Mesenchymal stem cell (in vitro differentiated cells and primary cell): Measurements from ENCODE around the gene HS3ST3B1.

Experiments used
- DNase-seq: peaks from one replicate; pipeline ENCODE4 v3.0.0-alpha.2; 2013
- H2AFZ ChIP-seq: one replicate; pipeline ENCODE4 v1.6.1; 2013; ENCODE audit warnings: low read depth, mild to moderate bottlenecking, control low read depth, inconsistent platforms, low read length, moderate library complexity
- H2AK5ac ChIP-seq: 2 replicates; pipeline ENCODE4 v1.6.1; 2013; ENCODE audit warnings: low read length, moderate library complexity, mild to moderate bottlenecking, inconsistent platforms; ENCODE audit not compliant: severe bottlenecking
- H2BK120ac ChIP-seq: one replicate; pipeline ENCODE4 v1.6.1; 2013; ENCODE audit warnings: low read depth, mild to moderate bottlenecking, inconsistent platforms, low read length, moderate library complexity
- H2BK12ac ChIP-seq, 2 experiments: one replicate each; pipeline ENCODE4 v1.6.1; 2013; ENCODE audit warnings: inconsistent platforms in 2 of 2, low read length in 2 of 2, mild to moderate bottlenecking in 2 of 2, moderate library complexity in 2 of 2, control low read depth in 1 of 2
- H2BK15ac ChIP-seq: one replicate; pipeline ENCODE4 v1.6.1; 2013; ENCODE audit warnings: mild to moderate bottlenecking, low read depth, inconsistent platforms; ENCODE audit not compliant: poor library complexity, severe bottlenecking
- H2BK5ac ChIP-seq: 2 replicates; pipeline ENCODE4 v1.6.1; 2013; ENCODE audit warnings: low read depth, mild to moderate bottlenecking, low read length, control low read depth, inconsistent platforms; ENCODE audit not compliant: poor library complexity, severe bottlenecking
- H3K14ac ChIP-seq, 2 experiments: one replicate each; pipeline ENCODE4 v1.6.1; 2013; ENCODE audit warnings: inconsistent platforms in 2 of 2, low read length in 2 of 2, control low read depth in 1 of 2, mild to moderate bottlenecking in 1 of 2, moderate library complexity in 1 of 2
- H3K18ac ChIP-seq, 2 experiments: one replicate each; pipeline ENCODE4 v1.6.1; 2013; ENCODE audit warnings: inconsistent platforms in 2 of 2, low read length in 2 of 2, control low read depth in 1 of 2, low read depth in 1 of 2, mild to moderate bottlenecking in 1 of 2
- H3K23ac ChIP-seq, 2 experiments: one replicate each; pipeline ENCODE4 v1.6.1; 2013; ENCODE audit warnings: inconsistent platforms in 2 of 2, low read length in 2 of 2, mild to moderate bottlenecking in 2 of 2, moderate library complexity in 2 of 2, control low read depth in 1 of 2
- H3K27ac ChIP-seq: 2 replicates; pipeline ENCODE4 v1.5.1; 2013; ENCODE audit warnings: mild to moderate bottlenecking, moderate library complexity, low read length, control low read depth, inconsistent platforms; ENCODE audit not compliant: poor library complexity, severe bottlenecking
- H3K27me3 ChIP-seq, 2 experiments: 2 replicates each; pipeline versions ENCODE4 v1.6.1 to v1.7.0; 2013; ENCODE audit warnings: low read length in 2 of 2, mild to moderate bottlenecking in 2 of 2, moderate library complexity in 2 of 2, control low read depth in 1 of 2, inconsistent platforms in 1 of 2; ENCODE audit not compliant: control insufficient read depth in 1 of 2, insufficient read depth in 1 of 2
- H3K36me3 ChIP-seq, 2 experiments: 2 replicates each; pipeline versions ENCODE4 v1.6.1 to v1.7.0; 2013; ENCODE audit warnings: low read length in 2 of 2, control low read depth in 1 of 2, inconsistent platforms in 1 of 2, low read depth in 1 of 2, mild to moderate bottlenecking in 1 of 2; ENCODE audit not compliant: insufficient read depth in 2 of 2, control insufficient read depth in 1 of 2
- H3K4ac ChIP-seq, 2 experiments: one replicate each; pipeline ENCODE4 v1.6.1; 2013; ENCODE audit warnings: inconsistent platforms in 2 of 2, low read length in 2 of 2, mild to moderate bottlenecking in 2 of 2, moderate library complexity in 2 of 2, control low read depth in 1 of 2, low read depth in 1 of 2
- H3K4me1 ChIP-seq: 2 replicates; pipeline ENCODE4 v1.6.1; 2013; ENCODE audit warnings: low read depth, low read length, control low read depth; ENCODE audit not compliant: control insufficient read depth, insufficient read depth
- H3K4me2 ChIP-seq: 2 replicates; pipeline ENCODE4 v1.6.1; 2013; ENCODE audit warnings: low read length, mild to moderate bottlenecking, inconsistent platforms; ENCODE audit not compliant: poor library complexity, severe bottlenecking
- H3K4me3 ChIP-seq, 2 experiments: 2 replicates each; pipeline versions ENCODE4 v1.5.1 to v1.7.0; 2013; ENCODE audit warnings: low read length in 2 of 2, mild to moderate bottlenecking in 2 of 2, control low read depth in 1 of 2, low read depth in 1 of 2; ENCODE audit not compliant: insufficient read depth in 1 of 2
- H3K79me1 ChIP-seq: replicated peaks from 2 replicates; pipeline ENCODE4 v1.6.1; 2013; ENCODE audit warnings: mild to moderate bottlenecking, control low read depth, low read length, inconsistent platforms; ENCODE audit not compliant: poor library complexity, severe bottlenecking
- H3K9ac ChIP-seq: 2 replicates; pipeline ENCODE4 v1.7.0; 2013; ENCODE audit warnings: mild to moderate bottlenecking, low read length, moderate library complexity
- H3K9me3 ChIP-seq: 2 replicates; pipeline ENCODE4 v1.7.0; 2013; ENCODE audit warnings: mild to moderate bottlenecking, low read length; ENCODE audit not compliant: control insufficient read depth
- H4K8ac ChIP-seq: one replicate; pipeline ENCODE4 v1.6.1; 2013; ENCODE audit warnings: inconsistent platforms, mild to moderate bottlenecking, low read length, moderate library complexity
- H4K91ac ChIP-seq: one replicate; pipeline ENCODE4 v1.6.1; 2013; ENCODE audit warnings: mild to moderate bottlenecking, low read length, inconsistent platforms
- WGBS: methylation state at CpG from one replicate; pipeline ENCODE4 v1.1.7; 2013; ENCODE audit warnings: mixed read lengths; 5-methylcytosine and 5-hydroxymethylcytosine counted together

The HS3ST3B1 gene

DNA sequence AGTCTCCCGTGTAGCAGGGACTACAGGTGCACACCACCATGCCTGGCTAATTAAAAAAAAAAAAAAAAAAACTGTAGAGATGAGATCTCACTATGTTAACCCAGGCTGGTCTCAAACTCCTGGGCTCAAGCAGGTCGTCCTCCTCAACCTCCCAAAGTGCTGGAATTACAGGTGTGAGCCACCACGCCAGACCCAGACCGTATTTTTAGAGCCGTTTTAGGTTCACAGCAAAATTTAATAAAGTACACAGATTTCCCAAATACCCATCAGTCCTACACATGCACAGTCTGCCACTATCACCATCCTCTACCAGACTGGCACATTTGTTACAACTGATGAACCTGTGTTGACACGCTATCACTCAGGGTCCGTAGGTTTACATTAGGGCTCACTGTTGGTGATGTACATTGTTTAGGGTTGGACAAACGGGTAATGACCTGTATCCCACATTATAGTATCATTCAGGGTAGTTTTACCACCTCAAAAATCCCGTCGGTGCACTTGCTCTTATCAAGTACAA is 10.4 kb downstream of the HS3ST3B1 start:
- Histone ChIP-seq H2BK15ac (no peak overlapping the region), H2BK12ac (no peak overlapping the region), H4K91ac (no peak overlapping the region), H3K79me1 (peaks cover 2% of the 10 kb centered on the region), H3K4me1 (peaks cover 13% of the 10 kb centered on the region), H3K23ac (no peak overlapping the region), H3K9ac (no peak overlapping the region), H2BK5ac (no peak overlapping the region), H3K18ac (no peak overlapping the region), H3K14ac (no peak overlapping the region), H3K4ac (no peak overlapping the region), H3K36me3 (peaks cover 0 to 31% of the 10 kb centered on the region in 2 experiments), H3K4me3 (no peak overlapping the region), H3K27me3 (no peaks in the 10 kb centered on the region), H2BK120ac (no peak overlapping the region), H3K4me2 (no peak overlapping the region), H3K27ac (no peak overlapping the region), H2AFZ (no peak overlapping the region), H3K9me3 (no peaks in the 10 kb centered on the region), H4K8ac (no peak overlapping the region), H2AK5ac (no peak overlapping the region)
- WGBS, result 96% methylated on average over 8 of the region's 10 CpGs
- DNase-seq, result no peak

GRCh38 chr17:14311981-14312380 is 11.1 kb downstream of the HS3ST3B1 start:
- H3K4me2 ChIP-seq, result no peak overlapping the region
- H3K14ac ChIP-seq, result no peak overlapping the region
- H2AK5ac ChIP-seq, result no peak overlapping the region
- H4K91ac ChIP-seq, result no peak overlapping the region
- H3K27ac ChIP-seq, result no peak overlapping the region
- H2BK12ac ChIP-seq, result no peak overlapping the region
- H2BK5ac ChIP-seq, result no peak overlapping the region
- H3K9ac ChIP-seq, result no peak overlapping the region
- no peak overlapping the region for H3K23ac ChIP-seq
- H3K27me3 ChIP-seq, result no peaks in the 10 kb centered on the region
- H3K18ac ChIP-seq, result no peak overlapping the region
- no peak overlapping the region for H4K8ac ChIP-seq
- 80% methylated on average over 7 of the region's 7 CpGs for WGBS
- no peak overlapping the region for H2BK15ac ChIP-seq
- no peak overlapping the region for H3K4me3 ChIP-seq
- H3K4me1 ChIP-seq, result peaks cover 13% of the 10 kb centered on the region
- no peak overlapping the region for H3K4ac ChIP-seq
- H3K36me3 ChIP-seq, result peaks cover 0 to 34% of the 10 kb centered on the region in 2 experiments
- no peak overlapping the region for H2AFZ ChIP-seq
- no peak for DNase-seq
- H2BK120ac ChIP-seq, result no peak overlapping the region
- no peaks in the 10 kb centered on the region for H3K9me3 ChIP-seq
- H3K79me1 ChIP-seq, result peaks cover 2% of the 10 kb centered on the region

GRCh38 chr17:14312522-14312921 is 11.6 kb downstream of the HS3ST3B1 start:
- Histone ChIP-seq H3K9me3 (no peaks in the 10 kb centered on the region), H2BK12ac (no peak overlapping the region), H3K4me3 (no peak overlapping the region), H2AK5ac (no peak overlapping the region), H3K9ac (no peak overlapping the region), H3K27ac (no peak overlapping the region), H3K18ac (no peak overlapping the region), H4K8ac (no peak overlapping the region), H3K27me3 (no peaks in the 10 kb centered on the region), H3K14ac (no peak overlapping the region), H3K4me2 (no peak overlapping the region), H4K91ac (no peak overlapping the region), H2BK120ac (no peak overlapping the region), H2AFZ (no peak overlapping the region), H3K4ac (no peak overlapping the region), H2BK15ac (no peak overlapping the region), H3K36me3 (peaks cover 0 to 36% of the 10 kb centered on the region in 2 experiments), H3K23ac (no peak overlapping the region), H3K4me1 (peaks cover 13% of the 10 kb centered on the region), H3K79me1 (peaks cover 2% of the 10 kb centered on the region), H2BK5ac (no peak overlapping the region)
- DNase-seq, result no peak
- 96% methylated on average over 3 of the region's 3 CpGs for WGBS

DNA sequence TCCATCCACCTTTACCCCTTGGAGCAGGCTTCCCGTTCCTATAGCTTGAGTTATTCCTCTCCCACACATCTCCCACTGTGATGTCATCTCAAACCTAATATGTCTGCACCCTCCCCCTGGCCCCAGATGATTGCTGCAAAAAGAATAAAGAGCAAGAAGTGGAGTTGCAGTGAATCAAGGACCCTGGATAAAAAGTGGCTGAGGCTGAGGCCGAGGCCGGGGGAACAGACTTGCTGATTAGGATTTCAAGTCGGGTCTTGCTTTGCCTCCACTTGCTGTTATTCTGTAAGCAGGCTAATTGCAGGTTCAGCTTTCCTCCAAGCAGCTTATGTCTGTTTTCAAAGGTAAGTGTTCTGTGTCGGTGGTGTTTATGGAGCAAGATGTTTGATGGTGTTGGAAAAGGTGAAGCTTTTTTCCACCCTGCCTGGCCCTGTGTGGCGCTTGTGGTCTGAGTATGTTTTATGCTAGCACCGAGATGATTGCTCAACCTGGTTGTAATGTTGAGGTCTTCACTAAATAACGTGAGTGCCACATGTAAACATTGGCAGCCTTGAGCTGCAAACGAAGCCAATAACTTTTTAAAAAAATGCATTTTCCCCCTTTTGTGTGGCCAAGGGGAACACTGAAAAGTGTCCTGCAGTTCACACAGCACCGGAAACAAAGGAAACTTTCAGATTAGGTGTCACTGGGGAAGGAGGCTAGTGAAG is 15.4 kb downstream of the HS3ST3B1 start:
- no peaks in the 10 kb centered on the region for H3K9me3 ChIP-seq
- no peaks in the 10 kb centered on the region for H3K79me1 ChIP-seq
- 41% methylated on average over 10 of the region's 10 CpGs for WGBS
- no peak overlapping the region for H2AK5ac ChIP-seq
- H2BK120ac ChIP-seq, result no peak overlapping the region
- H3K4ac ChIP-seq, result no peak overlapping the region
- no peak overlapping the region for H3K4me3 ChIP-seq
- no peak overlapping the region for H3K4me2 ChIP-seq
- peak overlapping the region in 1 of 2 experiments; percentile 46 for H3K18ac ChIP-seq
- H3K9ac ChIP-seq, result no peak overlapping the region
- H3K36me3 ChIP-seq, result peaks cover 0 to 36% of the 10 kb centered on the region in 2 experiments
- no peak overlapping the region for H3K14ac ChIP-seq
- peak overlapping the region; percentile 56 for H4K8ac ChIP-seq
- no peak overlapping the region for H3K27ac ChIP-seq
- H2BK12ac ChIP-seq, result no peak overlapping the region
- H3K23ac ChIP-seq, result no peak overlapping the region
- peaks cover 2% of the 10 kb centered on the region for H3K4me1 ChIP-seq
- H2BK5ac ChIP-seq, result no peak overlapping the region
- no peak overlapping the region for H2AFZ ChIP-seq
- no peak overlapping the region for H4K91ac ChIP-seq
- no peak overlapping the region for H2BK15ac ChIP-seq
- no peaks in the 10 kb centered on the region for H3K27me3 ChIP-seq
- peak; percentile 70 for DNase-seq
